AG08395 (cell line): ENCODE data around the gene CHAT.

Experiments used
- DNase-seq: peaks from one replicate; pipeline ENCODE4 v3.0.0; 2012; ENCODE audit warnings: mixed read lengths, low spot score

The CHAT gene

DNA sequence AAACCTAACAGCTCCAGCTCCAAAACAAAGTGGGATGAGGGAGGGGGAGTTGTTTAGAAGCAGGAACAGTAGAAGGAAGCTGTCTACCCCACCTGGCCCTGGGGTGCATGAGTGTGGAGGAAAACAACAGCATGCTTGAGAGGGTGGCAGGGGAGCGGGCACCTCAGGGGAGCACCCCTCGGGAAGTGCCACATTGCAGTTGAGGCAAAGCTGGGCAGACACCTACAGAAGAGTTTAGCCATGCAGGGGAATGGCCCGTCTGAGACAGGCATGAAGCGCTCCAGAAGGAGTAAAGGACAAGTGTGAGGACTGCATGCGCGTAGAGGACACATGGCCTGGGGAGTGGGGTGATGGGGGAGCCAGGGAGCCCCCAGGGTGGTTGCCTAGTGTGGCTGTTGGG, 18.1 kb downstream of the CHAT start:
- DNase-seq = no peak

GRCh38 chr10:49632406-49633317, 18.8 kb downstream of the CHAT start:
- DNase-seq = no peak

DNA sequence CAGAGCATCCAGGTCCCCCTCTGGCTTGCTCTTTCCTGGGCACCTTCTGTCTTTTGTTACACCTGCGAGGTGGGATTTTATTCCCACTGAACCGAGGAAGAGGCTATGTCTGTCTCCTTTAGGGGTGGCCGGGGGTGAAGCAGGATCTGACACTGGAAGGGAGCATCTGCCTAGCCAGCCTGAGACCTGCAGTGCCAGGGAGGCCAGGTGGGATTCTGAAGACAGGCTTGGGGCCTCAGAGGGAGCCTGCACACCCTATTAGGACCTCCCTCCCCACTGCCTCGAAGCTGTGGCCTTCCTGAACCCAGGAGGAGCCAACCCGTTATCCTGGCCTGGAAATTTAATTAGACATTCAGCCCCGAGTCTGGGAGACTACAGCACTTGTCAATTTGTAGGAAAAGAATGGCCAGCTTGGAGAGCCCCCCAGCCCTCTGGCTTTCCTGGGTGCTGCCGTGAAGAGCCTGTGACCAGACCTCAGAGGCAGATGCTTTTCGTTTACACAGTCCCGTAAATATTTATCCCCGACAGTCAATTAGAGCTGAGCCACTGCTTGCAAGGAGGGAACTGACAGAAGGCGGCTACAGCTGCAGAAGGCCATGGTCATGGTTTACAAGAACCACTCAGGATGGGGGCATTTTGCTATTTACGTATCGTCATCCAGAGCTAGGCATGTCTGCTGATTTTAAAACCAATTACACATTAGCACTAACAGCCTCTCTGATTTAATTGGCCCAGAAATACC, 19.7 kb downstream of the CHAT start:
- DNase-seq = no peak

DNA sequence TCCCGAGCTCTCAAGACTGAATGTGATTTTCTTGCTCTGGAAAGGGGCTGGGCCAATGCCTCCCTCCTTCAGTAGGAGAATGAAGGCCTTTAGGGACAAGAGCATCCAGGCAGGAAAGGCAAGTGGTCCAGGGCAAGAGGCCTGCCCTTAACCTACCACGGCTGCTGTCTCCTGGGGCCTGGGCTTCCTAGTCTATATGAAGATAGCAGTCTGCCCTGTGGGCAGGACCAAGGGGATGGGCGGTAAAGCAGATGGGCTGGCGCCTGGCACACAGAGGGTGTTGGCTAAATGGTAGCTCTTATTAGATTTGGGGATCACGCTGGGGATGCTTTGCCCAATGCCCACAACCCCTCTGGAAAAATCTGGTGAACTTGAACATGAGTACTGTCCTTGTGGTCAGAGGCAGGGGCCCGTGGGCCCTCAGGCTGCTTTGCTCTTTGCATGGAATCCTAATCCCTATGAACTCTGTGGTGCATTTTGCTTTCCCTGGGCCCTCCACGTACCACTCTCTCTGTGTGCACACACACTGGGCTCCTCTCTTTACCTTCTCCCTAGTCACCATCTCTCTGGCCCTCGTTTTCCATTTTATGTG, 20.3 kb downstream of the CHAT start:
- no peak for DNase-seq

- no peak for DNase-seq
Observed at GRCh38 chr10:49642311-49642710, 28.5 kb downstream of the CHAT start.

DNA sequence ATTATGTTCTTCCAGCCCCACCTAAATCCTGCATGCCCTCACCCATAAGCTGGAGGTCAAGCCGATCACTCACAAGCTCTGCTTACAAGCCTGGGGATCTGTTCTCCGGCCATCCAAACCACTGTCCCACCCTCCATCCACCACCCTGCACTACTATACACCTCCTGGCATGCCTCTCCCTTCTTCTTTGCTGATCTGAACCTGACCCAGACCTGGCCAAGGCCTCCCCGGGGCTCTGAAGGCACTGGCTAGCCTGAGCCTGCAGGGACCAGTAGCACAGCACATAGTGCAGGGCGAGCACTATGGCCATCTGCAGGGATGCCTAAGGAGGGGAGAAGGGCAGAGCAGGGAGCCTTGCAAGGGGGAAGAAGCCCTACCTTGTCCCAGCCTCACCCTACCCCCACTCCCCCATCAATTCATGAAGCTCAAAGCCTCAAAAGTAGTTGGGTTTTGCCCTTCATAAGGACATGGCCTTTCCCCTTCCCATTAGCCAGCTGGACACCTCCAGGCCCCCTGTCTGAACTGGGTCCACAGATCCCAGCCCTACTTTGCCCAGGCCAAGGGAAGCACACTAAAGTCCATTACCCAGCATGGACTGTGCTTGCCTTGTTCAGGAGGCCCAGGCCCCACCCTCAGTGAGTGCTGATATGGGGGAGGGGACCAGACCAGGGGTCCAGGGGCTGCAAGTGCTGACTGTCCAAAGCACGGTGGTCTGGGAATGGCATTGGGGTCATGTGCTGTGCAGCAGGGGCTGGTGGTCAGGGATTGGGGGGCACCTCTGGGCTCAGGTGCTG, 29.6 kb downstream of the CHAT start:
- DNase-seq = no peak

DNA sequence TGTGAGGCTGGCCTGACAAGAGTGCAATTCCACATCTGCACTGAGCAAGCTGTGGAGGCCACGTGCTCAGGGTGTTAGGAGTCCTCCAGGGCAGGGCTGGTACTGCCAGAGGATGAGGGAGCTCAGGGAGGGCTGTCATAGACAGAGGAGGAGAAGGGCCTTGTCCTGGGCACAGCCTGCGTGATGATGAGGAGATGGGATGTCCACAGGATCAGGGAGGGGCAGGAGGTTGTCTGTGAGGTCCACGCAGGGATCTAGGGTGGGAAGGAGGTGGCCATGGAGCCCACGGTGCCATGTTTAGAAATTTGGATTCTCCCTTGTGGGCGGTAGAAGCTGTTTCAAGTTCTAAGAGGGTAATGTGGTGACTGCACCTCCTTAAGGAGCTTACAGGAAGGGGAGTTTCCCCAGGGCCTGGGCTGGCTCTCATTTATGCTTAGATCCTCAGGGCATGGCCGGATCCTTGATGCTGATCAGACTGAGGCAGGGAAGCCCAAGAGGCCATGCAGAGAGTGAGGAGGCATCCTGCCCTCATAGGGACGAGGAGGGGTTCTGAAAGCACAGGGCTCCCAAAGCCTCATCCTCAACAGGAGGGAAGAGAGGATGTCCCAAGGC, 30.3 kb downstream of the CHAT start:
- DNase-seq = no peak

- DNase-seq = no peak
Observed at GRCh38 chr10:49645417-49645816, 31.6 kb downstream of the CHAT start.

- DNase-seq = no peak
Observed at GRCh38 chr10:49645871-49646870, 32.3 kb downstream of the CHAT start.

GRCh38 chr10:49647554-49647953, 33.7 kb downstream of the CHAT start:
- no peak for DNase-seq

DNA sequence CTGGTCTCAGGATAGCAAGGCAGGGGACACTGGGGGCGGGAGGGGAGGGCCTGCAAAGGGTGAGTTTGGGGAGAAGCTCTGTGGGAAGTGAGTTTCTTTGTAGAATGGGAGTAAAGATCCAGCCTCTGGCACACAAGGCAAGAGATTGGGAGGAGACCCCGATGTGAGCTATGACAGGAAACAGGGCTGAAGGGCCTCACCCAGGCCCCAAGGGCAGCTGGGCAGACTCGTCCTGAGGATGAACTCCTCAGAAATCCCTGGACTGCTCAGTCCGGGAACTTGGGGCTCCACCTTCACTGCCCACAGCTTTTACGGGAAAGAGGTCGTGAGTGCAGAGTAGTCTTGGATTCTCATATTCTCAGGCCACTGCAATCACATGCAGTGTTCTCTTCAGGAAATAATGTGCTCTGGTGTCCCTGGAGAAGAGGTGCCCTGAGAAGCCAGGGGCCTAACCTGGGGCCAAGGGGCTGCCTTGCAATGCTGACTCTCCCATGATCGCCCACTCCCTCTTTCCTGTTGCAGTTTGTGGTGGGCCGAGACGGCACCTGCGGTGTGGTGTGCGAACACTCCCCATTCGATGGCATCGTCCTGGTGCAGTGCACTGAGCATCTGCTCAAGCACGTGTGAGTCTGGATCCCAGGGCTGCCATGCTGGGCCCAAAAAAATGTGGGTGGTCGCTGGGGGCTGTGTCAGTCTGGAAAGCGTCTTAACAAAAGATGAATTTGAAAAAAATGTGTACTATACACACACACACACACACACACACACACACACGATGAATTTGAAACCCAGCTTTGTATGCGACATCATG, 34.4 kb downstream of the CHAT start:
- DNase-seq = no peak

GRCh38 chr10:49649294-49649693, 35.5 kb downstream of the CHAT start:
- no peak for DNase-seq

DNA sequence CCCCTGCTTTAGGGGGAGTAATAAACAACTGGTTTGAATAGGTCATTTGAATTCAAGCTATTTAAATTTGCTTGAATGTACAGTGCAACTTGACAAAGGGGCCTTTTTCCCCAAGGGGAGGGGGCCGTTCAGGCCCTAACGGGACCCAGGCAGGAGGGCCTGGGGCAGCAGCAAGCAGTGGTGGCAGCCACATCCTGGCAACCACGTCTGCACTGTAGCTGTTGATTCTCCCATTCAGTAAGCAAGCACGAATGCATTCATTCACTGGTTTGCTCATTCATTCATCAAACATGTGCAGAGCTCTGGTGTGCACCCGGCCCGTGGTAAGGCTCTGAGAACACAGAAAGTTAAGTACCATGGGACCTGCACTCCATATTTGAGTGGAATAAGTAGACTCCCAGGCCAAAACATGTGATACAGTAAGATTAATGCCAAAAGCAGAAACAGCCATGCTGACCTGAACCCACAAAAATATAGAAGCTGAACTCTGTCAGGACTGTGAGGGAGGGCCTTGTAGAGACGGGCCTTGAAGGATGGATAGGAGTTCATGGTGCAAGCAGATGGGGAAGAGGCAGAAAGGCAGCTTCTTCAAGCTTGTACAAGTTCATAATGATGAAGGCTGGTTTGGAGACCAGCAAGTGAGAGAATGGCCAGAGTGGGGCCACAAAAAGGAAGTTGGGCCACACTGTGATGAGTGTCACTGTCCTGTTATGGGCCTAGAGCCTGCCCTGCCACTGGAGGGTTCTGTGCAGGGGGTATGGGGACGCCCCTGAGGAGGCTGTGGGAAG, 36.3 kb downstream of the CHAT start:
- no peak for DNase-seq

- DNase-seq = no peak
Observed at GRCh38 chr10:49650724-49651034, 36.8 kb downstream of the CHAT start.

- no peak for DNase-seq
Observed at GRCh38 chr10:49651039-49651835, 37.4 kb downstream of the CHAT start.

- DNase-seq = no peak
Observed at GRCh38 chr10:49651917-49652316, 38.1 kb downstream of the CHAT start.

DNA sequence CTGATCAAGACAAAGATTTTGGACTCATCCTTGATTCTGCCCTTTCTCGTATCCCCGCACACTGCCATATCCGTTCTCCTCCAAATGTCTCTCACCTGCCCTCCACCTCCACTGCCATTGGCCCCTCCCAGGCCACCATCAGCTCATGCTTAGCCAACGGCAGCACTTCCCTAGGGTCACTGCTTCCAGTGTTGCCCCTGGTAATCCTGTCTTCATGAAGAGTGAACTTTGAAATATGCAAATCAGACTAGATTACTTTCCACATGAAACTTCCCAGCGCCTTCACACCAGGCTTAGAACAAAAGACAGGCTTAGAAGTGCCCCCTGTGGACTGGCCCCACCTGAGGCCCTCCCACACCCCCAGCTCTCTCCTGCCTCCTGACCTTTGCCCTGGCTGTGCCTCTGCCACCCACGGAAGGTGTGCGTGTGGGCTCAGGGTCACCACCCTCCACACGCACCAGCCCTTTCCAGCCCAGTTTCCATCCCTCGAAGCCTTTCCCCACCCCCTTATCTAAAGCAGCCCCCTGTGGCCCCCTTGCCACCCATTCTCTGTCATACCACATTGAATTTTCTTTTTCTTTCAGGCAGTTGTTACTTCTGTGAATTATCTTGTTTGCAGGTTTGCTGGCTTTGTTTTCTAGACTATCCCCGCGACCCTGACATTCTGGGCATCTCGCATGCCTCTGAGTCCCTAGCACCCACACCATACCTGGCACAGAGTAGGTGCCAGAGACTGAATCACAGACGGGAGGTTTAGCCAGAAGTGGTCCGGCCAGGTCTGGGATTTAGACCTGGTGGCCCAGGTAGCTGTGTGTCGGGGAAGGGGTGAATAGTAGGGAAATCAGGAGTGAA, 38.8 kb downstream of the CHAT start:
- DNase-seq = no peak
